Stimulated activated naive CD4-positive, alpha-beta T cell (primary cell): ENCODE results near the gene PTPRF.

Source experiments
- DNase-seq, 6 experiments: peaks; one replicate each; lab custom pipeline; 2025; lab: John Stamatoyannopoulos, UW

PTPRF gene

DNA sequence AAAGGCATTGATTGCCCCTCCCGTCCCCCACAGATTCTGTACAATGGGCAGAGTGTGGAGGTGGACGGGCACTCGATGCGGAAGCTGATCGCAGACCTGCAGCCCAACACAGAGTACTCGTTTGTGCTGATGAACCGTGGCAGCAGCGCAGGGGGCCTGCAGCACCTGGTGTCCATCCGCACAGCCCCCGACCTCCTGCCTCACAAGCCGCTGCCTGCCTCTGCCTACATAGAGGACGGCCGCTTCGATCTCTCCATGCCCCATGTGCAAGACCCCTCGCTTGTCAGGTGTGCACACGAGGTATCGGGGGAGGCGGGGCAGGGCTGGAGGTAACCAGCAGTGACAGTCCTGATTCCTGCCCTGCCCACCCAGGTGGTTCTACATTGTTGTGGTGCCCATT, 74.5 kb downstream of the PTPRF start:
- DNase-seq, result no peak

DNA sequence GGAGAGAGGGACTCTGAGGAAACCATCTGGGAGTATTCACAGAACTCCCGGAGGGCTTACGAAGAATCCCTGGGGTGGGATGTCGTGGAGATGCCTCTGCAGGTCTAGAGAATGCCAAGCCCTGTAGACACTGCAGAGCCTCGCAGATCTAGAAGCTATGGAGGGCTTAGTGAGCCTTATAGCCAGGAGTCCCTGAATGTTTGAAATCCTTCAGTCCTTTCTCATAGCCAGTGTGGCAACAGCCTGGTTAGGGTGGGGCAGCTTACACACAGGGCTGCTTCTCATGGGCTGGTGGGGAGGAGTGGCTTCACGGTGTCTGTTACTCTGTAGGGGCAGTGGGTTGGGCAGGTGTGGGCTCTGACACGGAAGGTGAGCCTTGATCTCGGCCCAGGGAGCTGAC, 75.1 kb downstream of the PTPRF start:
- no peak for DNase-seq

DNA sequence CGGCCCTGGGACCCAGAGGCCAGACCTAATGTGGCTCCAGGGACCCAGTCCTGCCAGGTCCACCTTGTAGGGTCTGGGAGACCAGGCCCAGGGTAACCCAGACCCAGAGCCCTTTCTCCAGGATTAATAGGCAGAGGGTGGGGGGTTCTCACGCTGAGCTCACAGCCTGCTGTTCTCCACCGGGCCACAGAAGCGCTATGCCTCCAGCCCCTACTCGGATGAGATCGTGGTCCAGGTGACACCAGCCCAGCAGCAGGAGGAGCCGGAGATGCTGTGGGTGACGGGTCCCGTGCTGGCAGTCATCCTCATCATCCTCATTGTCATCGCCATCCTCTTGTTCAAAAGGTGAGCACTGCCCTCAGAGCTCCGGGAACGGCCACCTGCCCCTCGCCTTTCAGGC, 75.9 kb downstream of the PTPRF start:
- no peak for DNase-seq

- DNase-seq, result no peak
Measured at GRCh38 chr1:43608827-43609226, 78.1 kb downstream of the PTPRF start.

- DNase-seq, result no peak
Measured at GRCh38 chr1:43610339-43610738, 79.7 kb downstream of the PTPRF start.

DNA sequence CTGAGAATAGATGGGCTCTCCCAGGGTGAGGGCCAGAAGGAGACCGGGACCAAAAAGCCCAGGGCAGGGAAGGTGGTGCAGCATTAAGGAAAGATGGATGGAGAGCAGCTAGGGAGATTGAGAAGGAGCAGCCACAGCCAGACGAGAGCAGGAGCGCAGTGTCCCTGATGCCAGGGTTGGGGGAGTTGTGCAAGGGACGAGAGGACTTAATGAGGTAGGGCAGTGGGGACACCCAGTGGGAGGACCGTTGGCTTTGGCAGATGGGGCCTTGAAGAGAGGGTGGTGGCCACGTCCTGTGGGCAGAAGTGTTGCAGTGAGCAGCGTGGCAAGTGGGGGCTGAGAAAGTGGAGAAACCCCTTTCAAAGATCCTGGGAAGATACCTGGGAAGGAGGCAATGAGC, 81.3 kb downstream of the PTPRF start:
- DNase-seq, result no peak

DNA sequence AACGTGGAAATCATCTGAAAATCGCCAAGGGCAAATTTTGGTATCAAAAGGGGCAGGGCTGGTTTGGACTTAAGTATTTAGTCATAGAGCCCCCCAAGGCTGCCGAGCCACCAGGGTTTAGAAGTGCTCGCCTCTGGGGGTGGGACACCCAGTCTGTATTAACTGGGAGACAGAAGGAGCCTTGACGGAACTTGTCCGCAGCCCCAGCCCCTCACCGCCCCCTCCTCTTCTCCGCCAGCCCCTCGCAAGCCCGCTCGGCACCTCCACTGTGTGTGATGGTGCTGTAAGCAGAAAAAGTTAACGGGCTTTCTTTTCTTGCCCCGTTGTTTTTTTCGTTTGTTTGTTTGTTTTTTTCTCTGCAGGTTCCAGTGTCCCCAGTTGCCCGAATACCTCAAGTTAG, 81.7 kb downstream of the PTPRF start:
- DNase-seq, result no peak

- DNase-seq, result no peak
Measured at GRCh38 chr1:43613075-43613942, 82.6 kb downstream of the PTPRF start.

- no peak for DNase-seq
Measured at GRCh38 chr1:43614211-43614610, 83.5 kb downstream of the PTPRF start.

DNA sequence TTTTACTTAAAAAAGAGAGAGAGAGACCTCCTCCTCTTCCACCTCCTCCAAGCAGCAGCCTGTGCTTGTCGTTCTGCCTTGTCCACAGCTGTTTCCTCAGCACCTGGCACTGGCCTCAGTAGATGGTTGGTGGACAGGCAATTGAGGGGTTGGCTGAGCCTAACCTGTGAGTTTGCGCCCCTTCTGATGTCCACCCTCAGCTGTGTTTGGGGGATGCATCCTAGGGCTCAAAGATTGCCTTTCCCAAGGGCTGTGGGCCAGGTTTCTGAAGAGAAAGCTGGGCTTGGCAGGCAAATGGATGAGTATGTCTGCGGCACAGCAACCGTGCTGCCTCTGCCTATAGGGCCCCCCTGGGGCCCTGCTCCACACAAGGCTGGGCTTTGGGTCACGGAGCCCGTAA, 84.2 kb downstream of the PTPRF start:
- DNase-seq, result no peak

DNA sequence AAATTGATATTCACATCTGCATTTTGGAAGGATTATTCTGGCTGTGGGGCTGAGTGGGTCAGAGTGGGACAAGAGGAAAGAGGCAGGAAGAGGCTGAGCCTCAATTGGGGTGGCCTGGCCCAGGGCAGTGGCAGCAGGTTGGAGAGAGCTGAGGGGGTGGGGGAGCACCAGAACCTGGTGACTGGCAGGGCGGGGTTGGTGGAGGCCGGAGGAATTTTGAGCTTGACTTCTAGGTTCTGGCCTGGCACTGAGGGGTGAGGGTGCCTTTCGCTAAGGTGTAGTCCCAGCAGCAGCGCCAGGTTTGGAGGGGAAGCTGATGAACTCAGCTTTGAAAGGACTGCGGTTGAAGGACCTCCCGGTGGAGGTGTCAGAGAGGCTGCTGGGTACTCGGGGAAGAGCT, 85.7 kb downstream of the PTPRF start:
- DNase-seq, result no peak

GRCh38 chr1:43617011-43617410, 86.3 kb downstream of the PTPRF start:
- no peak for DNase-seq

DNA sequence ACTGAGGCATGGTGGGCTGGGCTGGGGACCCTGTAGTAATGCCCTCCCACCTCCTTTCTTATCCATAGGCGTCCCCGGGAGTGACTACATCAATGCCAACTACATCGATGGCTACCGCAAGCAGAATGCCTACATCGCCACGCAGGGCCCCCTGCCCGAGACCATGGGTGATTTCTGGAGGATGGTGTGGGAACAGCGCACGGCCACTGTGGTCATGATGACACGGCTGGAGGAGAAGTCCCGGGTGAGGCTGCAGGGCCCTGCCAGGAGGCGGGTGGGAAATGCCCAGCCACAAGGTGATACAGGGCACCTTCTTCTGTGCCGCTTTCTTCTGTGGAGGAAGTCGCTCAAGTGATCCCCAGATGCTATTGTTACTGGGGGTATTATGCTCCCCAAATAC, 87.0 kb downstream of the PTPRF start:
- no peak for DNase-seq

- DNase-seq, result no peak
Measured at GRCh38 chr1:43618521-43619313, 88.0 kb downstream of the PTPRF start.

- no peak for DNase-seq
Measured at GRCh38 chr1:43619314-43619790, 88.7 kb downstream of the PTPRF start.

DNA sequence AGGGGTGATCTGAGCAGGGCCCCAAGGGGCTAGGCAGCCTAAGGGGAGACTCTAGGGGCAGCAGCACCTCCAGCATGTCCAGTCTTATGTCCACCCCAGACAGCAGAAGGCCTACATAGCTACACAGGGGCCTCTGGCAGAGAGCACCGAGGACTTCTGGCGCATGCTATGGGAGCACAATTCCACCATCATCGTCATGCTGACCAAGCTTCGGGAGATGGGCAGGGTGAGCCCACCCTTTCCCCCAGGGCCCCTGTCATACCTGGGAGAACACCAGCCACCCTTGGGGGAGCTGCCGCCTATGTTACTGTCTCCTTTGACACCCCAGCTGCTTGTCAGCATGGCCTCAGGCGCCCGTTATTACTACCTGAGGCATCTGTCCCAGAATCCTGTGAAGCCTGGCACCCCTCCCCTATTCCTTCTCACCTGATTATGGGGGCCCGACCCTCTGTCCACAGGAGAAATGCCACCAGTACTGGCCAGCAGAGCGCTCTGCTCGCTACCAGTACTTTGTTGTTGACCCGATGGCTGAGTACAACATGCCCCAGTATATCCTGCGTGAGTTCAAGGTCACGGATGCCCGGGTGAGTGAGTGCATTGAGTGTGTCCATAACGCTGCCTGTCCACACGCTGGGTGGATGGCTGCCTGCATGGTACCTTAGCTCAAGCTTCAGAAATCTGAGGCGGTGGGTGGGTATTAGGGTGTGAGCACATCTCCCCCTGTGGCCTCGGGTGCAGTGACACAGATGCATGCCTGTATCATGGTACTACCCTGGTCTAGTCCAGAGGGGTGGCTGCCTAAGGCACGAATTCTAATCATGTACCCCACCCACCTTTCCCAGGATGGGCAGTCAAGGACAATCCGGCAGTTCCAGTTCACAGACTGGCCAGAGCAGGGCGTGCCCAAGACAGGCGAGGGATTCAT, 89.6 kb downstream of the PTPRF start:
- no peak for DNase-seq

DNA sequence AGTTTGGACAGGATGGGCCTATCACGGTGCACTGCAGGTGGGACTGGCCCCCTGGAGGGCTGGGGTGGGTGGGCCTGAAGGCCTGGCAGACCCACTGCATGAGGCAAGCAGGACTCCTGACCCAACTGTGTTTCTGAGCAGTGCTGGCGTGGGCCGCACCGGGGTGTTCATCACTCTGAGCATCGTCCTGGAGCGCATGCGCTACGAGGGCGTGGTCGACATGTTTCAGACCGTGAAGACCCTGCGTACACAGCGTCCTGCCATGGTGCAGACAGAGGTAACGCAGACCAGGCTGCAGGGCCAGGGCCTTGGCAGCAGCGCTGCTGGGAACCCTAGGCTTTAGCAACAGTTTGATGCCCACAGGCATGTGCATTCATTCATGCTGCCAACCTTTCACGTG, 90.3 kb downstream of the PTPRF start:
- DNase-seq, result no peak

DNA sequence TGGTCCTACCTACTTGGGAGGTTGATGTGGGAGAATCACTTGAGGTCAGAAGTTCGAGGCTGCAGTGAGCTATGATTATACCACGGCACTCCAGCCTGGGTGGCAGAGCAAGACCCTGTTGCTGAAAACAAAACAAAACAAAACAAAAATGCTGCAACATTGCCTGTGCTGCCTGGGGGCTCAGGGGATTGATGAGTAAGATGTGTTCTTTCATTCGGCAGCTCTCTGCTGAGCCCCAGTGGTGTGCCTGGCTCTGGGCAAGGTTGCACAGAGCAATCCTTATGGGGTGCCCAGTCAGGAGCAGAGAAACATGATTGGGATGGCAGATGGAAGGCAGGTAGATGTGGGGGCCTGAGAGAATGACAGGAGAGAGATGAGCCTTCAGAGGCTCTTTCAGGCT, 90.7 kb downstream of the PTPRF start:
- DNase-seq, result no peak

- no peak for DNase-seq
Measured at GRCh38 chr1:43621861-43622260, 91.2 kb downstream of the PTPRF start.

- DNase-seq, result no peak
Measured at GRCh38 chr1:43622471-43622870, 91.8 kb downstream of the PTPRF start.

DNA sequence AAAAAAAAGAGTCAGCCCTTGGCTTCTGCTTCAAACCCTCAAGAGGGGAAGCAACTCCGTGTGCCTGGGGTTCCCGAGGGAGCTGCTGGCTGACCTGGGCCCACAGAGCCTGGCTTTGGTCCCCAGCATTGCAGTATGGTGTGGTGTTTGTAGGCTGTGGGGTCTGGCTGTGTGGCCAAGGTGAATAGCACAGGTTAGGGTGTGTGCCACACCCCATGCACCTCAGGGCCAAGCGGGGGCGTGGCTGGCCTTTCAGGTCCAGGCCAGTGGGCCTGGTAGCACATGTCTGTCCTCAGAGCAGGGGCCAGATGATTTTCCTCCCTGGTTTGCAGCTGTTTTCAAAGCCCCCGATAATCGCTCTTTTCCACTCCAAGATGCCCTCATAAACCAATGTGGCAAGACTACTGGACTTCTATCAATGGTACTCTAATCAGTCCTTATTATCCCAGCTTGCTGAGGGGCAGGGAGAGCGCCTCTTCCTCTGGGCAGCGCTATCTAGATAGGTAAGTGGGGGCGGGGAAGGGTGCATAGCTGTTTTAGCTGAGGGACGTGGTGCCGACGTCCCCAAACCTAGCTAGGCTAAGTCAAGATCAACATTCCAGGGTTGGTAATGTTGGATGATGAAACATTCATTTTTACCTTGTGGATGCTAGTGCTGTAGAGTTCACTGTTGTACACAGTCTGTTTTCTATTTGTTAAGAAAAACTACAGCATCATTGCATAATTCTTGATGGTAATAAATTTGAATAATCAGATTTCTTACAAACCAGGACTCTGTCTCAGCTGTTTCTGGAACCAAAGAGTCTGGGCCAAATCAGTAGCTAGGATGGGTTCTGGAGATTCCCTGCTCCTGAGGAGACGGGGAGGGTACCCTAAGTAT, 92.5 kb downstream of the PTPRF start:
- no peak for DNase-seq
